OCI-LY3 (cell line): ENCODE measurements around the gene AOX1.
A peak's percentile ranks its signal among the peaks of the same experiment; 100 is the strongest.

Source experiments
- H2AFZ ChIP-seq: fragments of 200-600, 300-600 bp; shearing (Covaris generic); 2 replicates; pipeline ENCODE4 v1.6.0; 2014; ENCODE audit warnings: antibody characterized with exemption, low read depth, low read length
- H3K27ac ChIP-seq: fragments of 200-600, 300-600 bp; sonication (generic); 2 replicates; pipeline ENCODE4 v1.5.1; 2014; ENCODE audit warnings: mild to moderate bottlenecking, low read length, moderate library complexity, mixed read lengths
- H3K27me3 ChIP-seq: fragments of 200-600, 300-600 bp; sonication (generic); 2 replicates; pipeline ENCODE4 v1.6.1; 2014; ENCODE audit warnings: low read depth, low read length, mixed read lengths
- H3K36me3 ChIP-seq: fragments of 200-600, 300-600 bp; sonication (generic); replicated peaks from 2 replicates; pipeline ENCODE3; 2014; ENCODE audit warnings: low read depth, low read length, mixed read lengths
- H3K4me1 ChIP-seq: fragments of 300-600, 200-600 bp; sonication (generic); 2 replicates; pipeline ENCODE4 v1.6.1; 2014; ENCODE audit warnings: low read length, mixed read lengths
- H3K4me2 ChIP-seq: fragments of 200-600, 300-600 bp; sonication (generic); 2 replicates; pipeline ENCODE4 v1.6.1; 2014; ENCODE audit warnings: low read length, mixed read lengths
- H3K4me3 ChIP-seq: fragments of 300-600, 200-600 bp; sonication (generic); 2 replicates; pipeline ENCODE4 v1.5.1; 2014; ENCODE audit warnings: antibody characterized with exemption, mild to moderate bottlenecking, low read length, moderate library complexity
- H3K79me2 ChIP-seq: fragments of 300-600, 200-600 bp; shearing (Covaris generic); 2 replicates; pipeline ENCODE4 v1.6.1; 2014; ENCODE audit warnings: mild to moderate bottlenecking, low read length, mixed read lengths
- H3K9ac ChIP-seq: fragments of 300-600, 200-600 bp; shearing (Covaris generic); 2 replicates; pipeline ENCODE4 v1.6.0; 2014; ENCODE audit warnings: mild to moderate bottlenecking, low read length, moderate library complexity
- H3K9me3 ChIP-seq: fragments of 200-600, 300-600 bp; shearing (Covaris generic); 2 replicates; pipeline ENCODE4 v1.6.1; 2014; ENCODE audit warnings: low read length, mixed read lengths; ENCODE audit not compliant: insufficient read depth
- H4K20me1 ChIP-seq: fragments of 200-600, 300-600 bp; sonication (generic); 2 replicates; pipeline ENCODE4 v1.6.1; 2016; ENCODE audit warnings: low read length, mixed read lengths; ENCODE audit not compliant: insufficient read depth
- CTCF ChIP-seq: fragments of 200-600, 300-600 bp; sonication (generic); IDR thresholded peaks from 2 replicates; pipeline ENCODE4 v1.5.1; 2014; ENCODE audit warnings: antibody characterized with exemption, low read length, low read depth
- EZH2phosphoT487 ChIP-seq: fragments of 200-600 bp; shearing (Covaris generic); IDR thresholded peaks from 2 replicates; pipeline ENCODE4 v1.6.1; 2018; ENCODE audit warnings: antibody characterized with exemption, mixed run types, low read depth

The AOX1 gene

GRCh38 chr2:200658278-200658864, 72.6 kb downstream of the AOX1 start:
- Histone ChIP-seq H2AFZ (no peak overlapping the region), H3K79me2 (no peaks in the 10 kb centered on the region), H3K4me1 (no peaks in the 10 kb centered on the region), H4K20me1 (no peaks in the 10 kb centered on the region), H3K36me3 (no peaks in the 10 kb centered on the region), H3K4me2 (no peak overlapping the region), H3K27ac (no peak overlapping the region), H3K27me3 (no peaks in the 10 kb centered on the region), H3K4me3 (no peak overlapping the region), H3K9ac (no peak overlapping the region), H3K9me3 (no peaks in the 10 kb centered on the region)
- TF ChIP-seq CTCF (peak; percentile 4; the same call in 1 of the 2 replicates), EZH2phosphoT487 (no peak)

- H4K20me1 ChIP-seq: no peaks in the 10 kb centered on the region
- H2AFZ ChIP-seq: no peak overlapping the region
- TF ChIP-seq EZH2phosphoT487 (no peak), CTCF (no peak)
- no peak overlapping the region for H3K4me3 ChIP-seq
- H3K4me1 ChIP-seq: no peaks in the 10 kb centered on the region
- H3K27ac ChIP-seq: no peak overlapping the region
- H3K36me3 ChIP-seq: no peaks in the 10 kb centered on the region
- H3K27me3 ChIP-seq: no peaks in the 10 kb centered on the region
- H3K9me3 ChIP-seq: no peaks in the 10 kb centered on the region
- H3K79me2 ChIP-seq: no peaks in the 10 kb centered on the region
- no peak overlapping the region for H3K4me2 ChIP-seq
- no peak overlapping the region for H3K9ac ChIP-seq
Observed at GRCh38 chr2:200659410-200659809, 73.6 kb downstream of the AOX1 start.

GRCh38 chr2:200661477-200661876, 75.7 kb downstream of the AOX1 start:
- no peak overlapping the region for H3K27ac ChIP-seq
- H3K4me2 ChIP-seq: no peak overlapping the region
- TF ChIP-seq EZH2phosphoT487 (no peak), CTCF (no peak)
- no peaks in the 10 kb centered on the region for H3K9me3 ChIP-seq
- H2AFZ ChIP-seq: no peak overlapping the region
- no peaks in the 10 kb centered on the region for H3K4me1 ChIP-seq
- H3K4me3 ChIP-seq: no peak overlapping the region
- no peaks in the 10 kb centered on the region for H4K20me1 ChIP-seq
- H3K36me3 ChIP-seq: no peaks in the 10 kb centered on the region
- H3K79me2 ChIP-seq: no peaks in the 10 kb centered on the region
- H3K27me3 ChIP-seq: no peaks in the 10 kb centered on the region
- no peak overlapping the region for H3K9ac ChIP-seq

- no peak overlapping the region for H2AFZ ChIP-seq
- no peak overlapping the region for H3K4me3 ChIP-seq
- H3K36me3 ChIP-seq: no peaks in the 10 kb centered on the region
- H3K27ac ChIP-seq: no peak overlapping the region
- H3K27me3 ChIP-seq: no peaks in the 10 kb centered on the region
- no peaks in the 10 kb centered on the region for H3K9me3 ChIP-seq
- no peak overlapping the region for H3K9ac ChIP-seq
- no peak overlapping the region for H3K4me2 ChIP-seq
- TF ChIP-seq CTCF (no peak), EZH2phosphoT487 (no peak)
- no peaks in the 10 kb centered on the region for H3K4me1 ChIP-seq
- H4K20me1 ChIP-seq: no peaks in the 10 kb centered on the region
- no peaks in the 10 kb centered on the region for H3K79me2 ChIP-seq
Observed at GRCh38 chr2:200662727-200663126, 76.9 kb downstream of the AOX1 start.
